HFFc6 (cell line): ENCODE results near the gene TRIM41. TPM values are rescaled to one million over a fixed set of nuclear protein-coding genes. Genes with fewer than 3 reads are reported as not detected.
A peak's percentile ranks its signal among the peaks of the same experiment; 100 is the strongest.

ENCODE experiments used
- DNase-seq: peaks from one replicate; pipeline ENCODE4 v3.0.0-alpha.2; 2018
- H3K27ac Mint-ChIP-seq: 2 replicates; pipeline ENCODE4 v1.8.0; 2020; ENCODE audit warnings: mild to moderate bottlenecking, mixed read lengths
- H3K27me3 Mint-ChIP-seq: 2 replicates; pipeline ENCODE4 v1.8.0; 2021; ENCODE audit warnings: mild to moderate bottlenecking, moderate library complexity, mixed read lengths; ENCODE audit not compliant: insufficient read depth
- H3K36me3 Mint-ChIP-seq: 2 replicates; pipeline ENCODE4 v1.8.0; 2021; ENCODE audit warnings: low read depth, mixed read lengths
- H3K4me1 Mint-ChIP-seq: 2 replicates; pipeline ENCODE4 v1.8.0; 2020; ENCODE audit warnings: low read depth, mixed read lengths
- H3K4me3 Mint-ChIP-seq: 2 replicates; pipeline ENCODE4 v1.8.0; 2020; ENCODE audit warnings: mild to moderate bottlenecking, moderate library complexity, mixed read lengths
- H3K9me3 Mint-ChIP-seq: 2 replicates; pipeline ENCODE4 v1.8.0; 2020; ENCODE audit warnings: mild to moderate bottlenecking, mixed read lengths
- total RNA-seq, 6 experiments: library from RNA; stranded (reverse); fragmentation: NEBNext Ultra II Directional; extraction: Animal tissue kit (Norgen Biotek cat#: 25700); gene quantifications; 2 replicates in 1 of 6; 3 replicates in 5 of 6; pipeline ENCODE4 v1.2.3, GENCODE V29; 2021
- TF ChIP-seq, protein P1 (sequence below): fragments of 200-600 bp; sonication (generic); IDR thresholded peaks from 2 replicates; pipeline ENCODE4 v1.5.0; 2021; ENCODE audit warnings: antibody characterized with exemption, mild to moderate bottlenecking

Gene TRIM41
- total RNA-seq, 6 experiments from 2014 or later = 20.3 to 24.0 (median 22.5) TPM

DNA sequence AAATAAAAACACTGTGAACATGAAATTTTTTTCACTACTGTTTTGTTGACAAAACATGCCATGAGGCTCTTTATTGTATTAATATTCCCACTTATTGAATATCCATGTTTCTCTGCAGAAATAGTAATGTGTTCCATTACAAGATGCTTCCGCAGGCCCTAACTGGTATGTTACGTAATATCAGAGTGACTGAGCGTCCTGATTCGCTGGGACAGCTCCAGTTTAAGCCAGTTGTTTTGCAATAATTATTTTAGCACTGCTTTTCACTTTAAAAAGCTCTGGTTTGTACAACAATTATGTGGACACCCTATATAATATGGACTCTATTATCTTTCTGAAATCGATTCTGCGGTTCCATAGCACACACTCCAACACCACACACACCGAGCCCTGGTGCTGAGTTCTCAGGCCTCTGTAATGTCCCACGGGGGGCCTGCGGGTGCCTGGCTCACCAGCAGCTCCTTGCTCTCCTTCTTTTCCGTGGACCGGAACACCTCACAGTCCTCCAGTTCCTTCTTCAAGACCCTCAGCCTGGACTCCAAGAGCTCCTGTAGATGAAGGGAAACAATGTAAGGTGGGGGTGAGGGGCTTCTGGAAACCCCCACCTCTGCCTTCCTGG lies 19.9 kb upstream of the TRIM41 start:
- Mint-ChIP-seq H3K4me3 (peak overlapping the region; percentile 84; the same call in 1 of the 2 replicates), H3K27me3 (peaks cover 15% of the 10 kb centered on the region), H3K4me1 (peaks cover 28% of the 10 kb centered on the region), H3K9me3 (no peaks in the 10 kb centered on the region; the same call in 1 of the 2 replicates), H3K27ac (no peak overlapping the region), H3K36me3 (no peaks in the 10 kb centered on the region)
- no peak for DNase-seq
- TF ChIP-seq, protein P1, sequence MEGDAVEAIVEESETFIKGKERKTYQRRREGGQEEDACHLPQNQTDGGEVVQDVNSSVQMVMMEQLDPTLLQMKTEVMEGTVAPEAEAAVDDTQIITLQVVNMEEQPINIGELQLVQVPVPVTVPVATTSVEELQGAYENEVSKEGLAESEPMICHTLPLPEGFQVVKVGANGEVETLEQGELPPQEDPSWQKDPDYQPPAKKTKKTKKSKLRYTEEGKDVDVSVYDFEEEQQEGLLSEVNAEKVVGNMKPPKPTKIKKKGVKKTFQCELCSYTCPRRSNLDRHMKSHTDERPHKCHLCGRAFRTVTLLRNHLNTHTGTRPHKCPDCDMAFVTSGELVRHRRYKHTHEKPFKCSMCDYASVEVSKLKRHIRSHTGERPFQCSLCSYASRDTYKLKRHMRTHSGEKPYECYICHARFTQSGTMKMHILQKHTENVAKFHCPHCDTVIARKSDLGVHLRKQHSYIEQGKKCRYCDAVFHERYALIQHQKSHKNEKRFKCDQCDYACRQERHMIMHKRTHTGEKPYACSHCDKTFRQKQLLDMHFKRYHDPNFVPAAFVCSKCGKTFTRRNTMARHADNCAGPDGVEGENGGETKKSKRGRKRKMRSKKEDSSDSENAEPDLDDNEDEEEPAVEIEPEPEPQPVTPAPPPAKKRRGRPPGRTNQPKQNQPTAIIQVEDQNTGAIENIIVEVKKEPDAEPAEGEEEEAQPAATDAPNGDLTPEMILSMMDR = no peak

DNA sequence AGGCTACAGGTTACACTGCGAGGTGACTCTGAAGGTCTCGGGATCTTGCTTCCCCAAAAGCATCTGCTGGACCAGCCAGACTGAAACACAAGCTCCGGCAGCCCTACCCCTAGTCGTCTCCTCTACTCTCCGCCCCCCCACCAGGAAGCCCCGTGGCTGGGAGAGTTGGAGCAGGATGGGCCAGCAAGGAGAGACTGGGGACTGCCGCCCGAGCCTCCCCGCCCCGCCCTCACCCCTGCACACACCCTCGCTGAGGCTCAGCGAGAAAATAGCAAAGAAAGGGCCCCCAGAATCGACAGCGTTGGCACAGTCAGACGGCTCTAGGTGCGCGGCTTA lies 19.3 kb upstream of the TRIM41 start:
- H3K4me3 Mint-ChIP-seq = peak overlapping the region; percentile 84
- no peak for DNase-seq

DNA sequence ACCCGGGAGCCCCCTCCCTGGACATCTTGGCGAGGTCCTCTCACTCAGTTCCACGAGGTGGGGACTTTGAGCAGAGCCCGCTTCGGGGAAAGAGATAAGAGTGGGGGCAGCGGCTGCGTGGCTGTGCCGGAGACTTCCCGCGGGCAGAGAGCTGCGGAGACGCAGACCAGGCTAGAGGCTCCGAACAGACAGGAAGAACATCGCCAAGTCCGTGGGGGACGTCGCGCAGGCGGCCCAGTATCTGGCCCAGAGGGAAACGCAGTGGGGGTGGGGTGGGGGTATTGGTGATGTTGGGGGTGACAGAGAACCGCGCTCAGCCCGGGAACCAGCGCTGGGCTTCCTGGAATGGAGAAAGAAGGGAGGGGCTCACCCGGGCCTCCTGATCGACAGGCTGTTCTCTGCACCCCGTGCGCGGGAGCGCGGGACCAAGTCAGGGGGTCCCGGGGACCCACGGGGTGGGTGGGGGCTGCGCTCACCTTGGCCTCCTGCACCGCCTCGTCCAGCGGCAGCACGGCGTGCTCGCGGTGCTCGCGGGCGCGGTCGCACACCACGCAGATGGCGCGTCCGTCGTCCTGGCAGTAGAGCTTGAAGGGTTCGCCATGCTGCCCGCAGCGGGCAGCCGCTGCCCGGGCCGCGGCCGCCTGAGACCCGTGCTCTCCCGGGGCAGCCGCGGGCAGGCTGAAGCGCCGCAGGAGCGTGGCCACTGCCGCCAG lies 18.8 kb upstream of the TRIM41 start:
- H3K27ac Mint-ChIP-seq = no peak overlapping the region

More for the DNA sequence above, 19.3 kb upstream of the TRIM41 start:
- Mint-ChIP-seq H3K4me1 (peaks cover 31% of the 10 kb centered on the region), H3K9me3 (no peaks in the 10 kb centered on the region; the same call in 1 of the 2 replicates), H3K36me3 (no peaks in the 10 kb centered on the region), H3K27ac (no peak overlapping the region), H3K27me3 (peaks cover 15% of the 10 kb centered on the region)
- TF ChIP-seq, protein P1 = no peak

DNA sequence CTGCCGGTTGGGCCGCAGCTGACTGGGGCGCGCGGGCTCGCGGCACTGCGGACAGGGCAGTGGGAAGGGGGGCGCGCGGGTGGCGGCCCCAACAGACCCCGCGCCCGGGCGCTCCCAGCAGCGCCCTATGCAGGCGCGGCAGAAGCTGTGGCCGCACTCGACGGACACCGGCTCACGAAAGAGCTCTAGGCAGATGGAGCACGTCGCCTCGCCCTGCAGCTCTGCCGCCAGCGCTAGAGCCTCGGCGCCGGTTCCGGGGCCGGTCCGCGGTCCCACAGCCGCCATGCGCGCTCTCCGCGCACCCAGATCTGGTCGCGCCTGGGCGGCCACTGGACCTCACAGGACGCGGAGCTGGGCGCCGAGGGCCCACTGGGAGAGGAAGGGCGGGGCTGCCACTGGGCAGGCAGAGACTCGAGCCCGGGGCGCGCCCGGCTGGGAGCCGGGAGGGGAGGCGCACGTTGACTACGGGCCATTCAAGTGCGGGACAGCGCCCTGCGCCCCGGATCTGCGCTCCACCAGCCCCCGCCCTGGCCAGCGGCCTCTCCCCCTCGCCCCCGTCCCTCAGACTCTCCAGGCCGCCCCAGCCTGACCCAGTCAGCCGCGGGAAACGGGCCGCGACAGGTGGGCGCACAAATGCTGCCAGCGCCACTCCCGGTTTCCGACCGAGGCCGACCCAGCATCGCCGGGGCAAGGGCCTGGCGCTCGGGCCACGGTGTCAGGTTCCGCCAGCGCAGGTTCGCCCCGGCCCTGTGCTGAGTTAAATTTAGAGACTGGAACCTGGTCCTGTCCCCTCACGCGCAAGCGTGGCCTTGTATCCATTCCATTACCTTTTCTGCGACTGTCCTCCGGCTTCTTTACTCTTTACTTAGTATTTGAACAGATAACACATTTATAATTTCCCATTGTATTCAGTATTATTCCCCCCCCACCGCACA lies 18.0 kb upstream of the TRIM41 start, which contains the start of gene TRIM7:
Gene TRIM7 (minus strand): TSS at position 371 of the 935 bp plus-strand sequence. CDS start 86 bp downstream, at position 285.
- peak within 1 kb of the TSS; percentile 42 for H3K27ac Mint-ChIP-seq
- no peak for DNase-seq
- peak within 1 kb of the TSS; percentile 92 for H3K4me3 Mint-ChIP-seq
- H3K36me3 Mint-ChIP-seq = no peaks in the 10 kb centered on the region
- H3K4me1 Mint-ChIP-seq = peaks cover 31% of the 10 kb centered on the region
- H3K9me3 Mint-ChIP-seq = no peaks in the 10 kb centered on the region; the same call in 1 of the 2 replicates
- TF ChIP-seq, protein P1 = no peak
- peaks cover 15% of the 10 kb centered on the region for H3K27me3 Mint-ChIP-seq

More for the DNA sequence above, 18.8 kb upstream of the TRIM41 start:
- TF ChIP-seq, protein P1 = no peak
- Mint-ChIP-seq H3K9me3 (no peaks in the 10 kb centered on the region; the same call in 1 of the 2 replicates), H3K36me3 (no peaks in the 10 kb centered on the region), H3K27me3 (peaks cover 15% of the 10 kb centered on the region), H3K4me1 (peaks cover 31% of the 10 kb centered on the region), H3K4me3 (peak overlapping the region; percentile 84)
- no peak for DNase-seq
